Activated CD4-positive, alpha-beta memory T cell treated with anti-CD3 and anti-CD28 coated beads for 36 hours (primary cell): Measurements from ENCODE around the gene ARL4D. TPM values are rescaled to one million over a fixed set of nuclear protein-coding genes. Genes with fewer than 3 reads are reported as not detected.

ENCODE experiments used
- CTCF ChIA-PET: fragments of 350-600 bp; sonication (Branson Sonifier 250); formaldehyde crosslinking; loops from one replicate; lab custom pipeline; 2021; ENCODE audit warnings: antibody characterized with exemption, inconsistent platforms; lab: Charles Lee
- POLR2A ChIA-PET: fragments of 350-600 bp; sonication (Branson Sonifier 250); formaldehyde crosslinking; loops from one replicate; lab custom pipeline; 2021; ENCODE audit warnings: antibody characterized with exemption; lab: Charles Lee
- DNase-seq: peaks from one replicate; pipeline ENCODE4 v3.0.0-alpha.2; 2020
- H3K27ac Mint-ChIP-seq: one replicate; pipeline ENCODE4 v1.8.0; 2021; ENCODE audit warnings: mixed read lengths
- H3K27me3 Mint-ChIP-seq: one replicate; pipeline ENCODE4 v1.8.0; 2021; ENCODE audit warnings: mixed read lengths
- H3K36me3 Mint-ChIP-seq: one replicate; pipeline ENCODE4 v1.8.0; 2021; ENCODE audit warnings: mixed read lengths
- H3K4me1 Mint-ChIP-seq: one replicate; pipeline ENCODE4 v1.8.0; 2021; ENCODE audit warnings: low read depth, mixed read lengths
- H3K4me3 Mint-ChIP-seq: one replicate; pipeline ENCODE4 v1.8.0; 2021; ENCODE audit warnings: mild to moderate bottlenecking, mixed read lengths
- H3K9me3 Mint-ChIP-seq: one replicate; pipeline ENCODE4 v1.8.0; 2021; ENCODE audit warnings: mixed read lengths
- intact Hi-C: fragments of 100-400 bp; cut with micrococcal nuclease; formaldehyde crosslinking; loops from one replicate; pipeline ENCODE4 v1.15.1; 2023
- total RNA-seq, 2 experiments: library from RNA; stranded (reverse); gene quantifications; one replicate each; pipeline ENCODE4 v1.2.3, GENCODE V29; 2021

The ARL4D gene
- total RNA-seq, 2 experiments from 2014 or later = 2.3 TPM

DNA sequence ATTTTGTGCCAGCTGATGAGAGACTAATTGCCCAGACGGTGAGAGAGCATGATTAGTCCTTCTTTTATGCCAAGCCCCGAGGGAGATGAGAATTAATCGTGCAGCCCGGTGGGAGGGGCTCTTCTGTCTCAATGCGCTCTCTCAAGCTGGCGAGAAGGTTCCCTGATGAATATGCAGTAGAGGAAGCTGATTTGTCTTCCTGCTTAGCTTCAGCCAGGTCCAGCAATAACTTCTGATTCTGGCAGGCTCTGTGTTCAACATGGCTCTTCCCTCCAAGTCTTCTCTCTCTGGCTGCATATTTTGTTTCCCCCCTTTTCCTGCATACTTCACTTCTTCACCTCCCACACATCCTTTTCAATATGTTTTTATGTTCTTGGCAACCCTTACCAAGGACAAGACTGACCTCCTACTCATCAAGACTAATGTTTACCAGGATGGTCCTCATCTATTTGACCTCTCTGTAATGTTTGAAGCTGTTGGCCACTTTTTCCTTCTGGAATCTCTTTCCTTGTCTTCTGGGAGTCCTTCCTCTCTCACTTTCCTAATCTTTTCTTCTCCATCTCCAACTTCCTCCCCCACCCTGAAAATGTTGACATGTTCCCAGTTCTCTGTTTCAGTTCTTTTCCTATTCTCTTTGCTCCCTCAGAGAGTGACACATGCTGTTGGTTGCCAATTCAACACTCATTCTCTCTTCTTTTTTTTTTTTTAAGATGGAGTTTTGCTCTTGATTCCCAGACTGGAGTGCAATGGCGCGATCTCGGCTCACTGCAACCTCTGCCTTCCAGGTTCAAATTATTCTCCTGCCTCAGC lies 33.1 kb downstream of the ARL4D start:
- POLR2A ChIA-PET = no interaction called here
- CTCF ChIA-PET = interaction anchor here (0.9 kb wide), 1 partner anchor 10 kb away, joined by 3 read pairs; no protein-coding TSS in a partner anchor

DNA sequence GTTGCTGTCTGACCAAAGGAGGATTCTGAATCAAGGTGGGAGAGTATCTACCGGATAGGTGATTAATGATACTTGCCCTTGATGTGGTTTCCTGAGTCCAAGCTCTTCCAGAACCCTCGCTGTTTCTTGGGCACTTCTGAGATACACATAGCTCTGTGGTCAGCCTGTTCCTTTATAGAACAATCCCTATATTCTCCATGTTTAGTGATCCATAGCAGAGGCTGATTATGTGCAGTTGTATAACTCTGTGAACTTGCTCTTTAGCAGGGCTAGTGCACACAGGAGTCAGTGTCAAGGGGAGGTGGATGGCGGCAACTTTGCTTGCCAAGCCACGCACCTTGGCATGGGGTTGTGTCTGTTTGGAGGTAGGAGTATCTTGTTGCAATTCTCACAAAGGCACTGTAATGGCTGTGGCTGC lies 36.1 kb downstream of the ARL4D start:
- H3K27ac Mint-ChIP-seq = no peak overlapping the region

More for the DNA sequence above, 33.1 kb downstream of the ARL4D start:
- Mint-ChIP-seq H3K27me3 (peaks cover 17% of the 10 kb centered on the region), H3K9me3 (no peaks in the 10 kb centered on the region), H3K4me1 (no peaks in the 10 kb centered on the region), H3K36me3 (no peaks in the 10 kb centered on the region), H3K27ac (no peak overlapping the region), H3K4me3 (no peak overlapping the region)
- intact Hi-C loops = no loop called here
- DNase-seq = no peak

DNA sequence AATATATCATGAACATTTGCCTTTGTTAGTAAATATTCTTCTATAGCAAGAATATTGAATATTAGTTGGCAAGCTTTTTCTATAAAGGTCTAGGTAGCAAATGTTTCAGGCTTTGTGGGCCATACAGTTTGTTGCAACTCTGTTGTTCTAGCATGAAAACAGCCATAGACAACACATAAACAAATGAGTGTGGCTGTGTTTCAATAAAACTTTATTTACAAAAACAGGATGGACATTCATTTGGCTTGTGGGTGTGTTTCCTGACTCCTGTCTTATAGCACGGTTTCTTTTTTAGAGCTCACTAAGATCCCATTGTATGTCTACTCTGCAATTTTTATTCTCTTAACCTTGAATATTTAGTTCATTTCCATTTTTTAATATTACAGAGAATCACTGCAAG lies 39.0 kb downstream of the ARL4D start:
- POLR2A ChIA-PET = no interaction called here
- H3K27me3 Mint-ChIP-seq = peaks cover 14% of the 10 kb centered on the region
- no peaks in the 10 kb centered on the region for H3K9me3 Mint-ChIP-seq
- CTCF ChIA-PET = interaction anchor here (0.6 to 1.2 kb wide), 2 partner anchors 43 to 120 kb away, joined by 3 read pairs; no protein-coding TSS in a partner anchor
- H3K4me3 Mint-ChIP-seq = no peak overlapping the region
- no peaks in the 10 kb centered on the region for H3K36me3 Mint-ChIP-seq
- H3K27ac Mint-ChIP-seq = no peak overlapping the region
- no peak for DNase-seq
- intact Hi-C loops = no loop called here
- H3K4me1 Mint-ChIP-seq = no peaks in the 10 kb centered on the region

More for the DNA sequence above, 36.1 kb downstream of the ARL4D start:
- Mint-ChIP-seq H3K4me1 (no peaks in the 10 kb centered on the region), H3K36me3 (no peaks in the 10 kb centered on the region), H3K27me3 (peaks cover 15% of the 10 kb centered on the region), H3K4me3 (no peak overlapping the region), H3K9me3 (no peaks in the 10 kb centered on the region)
- DNase-seq = no peak
- ChIA-PET POLR2A (no interaction called here), CTCF (no interaction called here)
- intact Hi-C loops = no loop called here

DNA sequence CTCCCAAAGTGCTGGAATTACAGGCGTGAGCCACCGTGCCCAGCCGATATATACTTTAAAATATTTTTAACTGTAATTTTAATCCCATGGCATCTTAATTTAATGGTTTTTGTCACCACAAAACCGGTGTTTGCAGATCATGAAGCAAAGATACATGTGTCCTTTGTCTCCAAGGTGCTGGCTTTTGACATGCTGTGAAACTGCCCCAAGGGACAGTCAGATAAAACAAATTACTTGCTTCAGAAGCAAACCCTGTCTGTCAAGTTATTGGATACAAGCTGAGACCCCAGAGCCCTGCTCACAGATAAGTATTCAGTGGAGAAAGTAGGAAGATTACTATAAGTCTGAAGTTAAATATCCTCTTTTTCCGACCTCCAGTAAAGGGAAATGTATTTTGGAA lies 39.8 kb downstream of the ARL4D start:
- intact Hi-C loops = no loop called here
- no peaks in the 10 kb centered on the region for H3K36me3 Mint-ChIP-seq
- no peaks in the 10 kb centered on the region for H3K9me3 Mint-ChIP-seq
- POLR2A ChIA-PET = no interaction called here
- peaks cover 9% of the 10 kb centered on the region for H3K27me3 Mint-ChIP-seq
- H3K4me3 Mint-ChIP-seq = no peak overlapping the region
- DNase-seq = no peak
- no peaks in the 10 kb centered on the region for H3K4me1 Mint-ChIP-seq
- H3K27ac Mint-ChIP-seq = no peak overlapping the region
- CTCF ChIA-PET = interaction anchor here (1.8 kb wide), 1 partner anchor 45 kb away, joined by 4 read pairs; the partner anchor contains the start of gene DHX8

DNA sequence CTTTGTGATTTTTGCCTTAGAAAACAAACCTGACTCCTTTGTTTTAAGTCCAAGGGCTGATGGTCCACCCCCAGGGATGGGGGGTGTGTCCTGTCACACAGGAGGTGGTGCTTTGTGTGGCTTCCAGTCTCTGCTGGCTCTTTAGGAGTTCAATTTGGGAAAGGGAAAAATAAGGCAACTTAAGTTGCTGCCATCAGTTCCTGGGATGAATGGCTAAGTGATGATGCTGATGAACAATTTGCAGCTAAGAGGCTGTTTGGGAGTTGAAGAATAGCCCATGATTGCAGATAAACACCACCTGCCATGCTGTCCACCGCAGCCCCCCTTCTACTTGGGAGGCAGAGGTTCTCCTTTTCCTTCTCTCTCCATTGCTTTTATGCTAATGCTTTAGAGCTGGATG lies 40.2 kb downstream of the ARL4D start:
- POLR2A ChIA-PET = no interaction called here
- Mint-ChIP-seq H3K4me1 (no peaks in the 10 kb centered on the region), H3K4me3 (no peak overlapping the region), H3K36me3 (no peaks in the 10 kb centered on the region), H3K9me3 (no peaks in the 10 kb centered on the region), H3K27ac (no peak overlapping the region), H3K27me3 (peaks cover 6% of the 10 kb centered on the region)
- CTCF ChIA-PET = interaction anchor here (1.8 kb wide), 1 partner anchor 45 kb away, joined by 4 read pairs; the partner anchor contains the start of gene DHX8
- no peak for DNase-seq
- intact Hi-C loops = no loop called here

DNA sequence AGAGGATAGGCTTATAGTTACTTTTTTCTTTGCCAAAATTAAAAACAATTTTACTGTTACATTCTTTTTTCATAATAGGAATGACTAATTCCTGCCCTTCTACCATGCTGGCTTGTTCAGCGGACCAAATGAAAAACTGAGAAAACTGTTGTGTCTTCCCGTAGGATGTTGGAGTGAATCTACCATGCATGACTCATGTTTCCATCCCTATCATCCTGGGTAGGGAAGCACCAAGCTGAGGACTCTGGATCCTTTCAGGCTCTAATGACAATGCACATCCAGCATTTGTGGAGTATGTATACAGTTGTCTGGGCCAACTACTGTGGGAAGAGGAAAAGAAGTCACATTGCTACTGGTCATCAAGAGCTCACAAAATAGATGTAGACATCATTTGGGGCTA lies 43.9 kb downstream of the ARL4D start:
- intact Hi-C loops = no loop called here
- Mint-ChIP-seq H3K36me3 (no peaks in the 10 kb centered on the region), H3K27me3 (peaks cover 1% of the 10 kb centered on the region), H3K9me3 (no peaks in the 10 kb centered on the region), H3K4me3 (no peak overlapping the region), H3K27ac (no peak overlapping the region), H3K4me1 (no peaks in the 10 kb centered on the region)
- POLR2A ChIA-PET = no interaction called here
- no peak for DNase-seq
- CTCF ChIA-PET = interaction anchor here (1.0 to 1.4 kb wide), 2 partner anchors 49 to 108 kb away, joined by 3 read pairs; no protein-coding TSS in a partner anchor

DNA sequence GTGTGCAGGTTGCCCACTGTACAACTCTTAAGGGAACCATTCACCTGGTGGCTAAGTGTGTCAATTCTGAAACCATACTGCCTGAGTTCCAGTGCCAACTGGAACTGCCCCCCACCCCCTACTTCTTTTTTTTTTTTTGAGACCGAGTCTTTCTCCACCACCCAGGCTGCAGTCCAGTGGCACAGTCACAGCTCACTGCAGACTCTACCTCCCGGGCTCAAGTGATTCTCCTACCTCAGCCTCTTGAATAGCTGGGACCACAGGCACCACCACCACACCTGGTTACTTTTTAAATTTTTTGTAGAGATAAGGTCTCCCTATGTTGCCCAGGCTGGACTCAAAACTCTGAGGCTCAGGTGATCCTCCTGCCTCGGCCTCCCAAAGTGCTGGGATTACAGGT lies 44.6 kb downstream of the ARL4D start:
- H3K36me3 Mint-ChIP-seq = no peaks in the 10 kb centered on the region
- CTCF ChIA-PET = interaction anchor here (1.0 to 1.4 kb wide), 2 partner anchors 49 to 109 kb away, joined by 3 read pairs; no protein-coding TSS in a partner anchor

DNA sequence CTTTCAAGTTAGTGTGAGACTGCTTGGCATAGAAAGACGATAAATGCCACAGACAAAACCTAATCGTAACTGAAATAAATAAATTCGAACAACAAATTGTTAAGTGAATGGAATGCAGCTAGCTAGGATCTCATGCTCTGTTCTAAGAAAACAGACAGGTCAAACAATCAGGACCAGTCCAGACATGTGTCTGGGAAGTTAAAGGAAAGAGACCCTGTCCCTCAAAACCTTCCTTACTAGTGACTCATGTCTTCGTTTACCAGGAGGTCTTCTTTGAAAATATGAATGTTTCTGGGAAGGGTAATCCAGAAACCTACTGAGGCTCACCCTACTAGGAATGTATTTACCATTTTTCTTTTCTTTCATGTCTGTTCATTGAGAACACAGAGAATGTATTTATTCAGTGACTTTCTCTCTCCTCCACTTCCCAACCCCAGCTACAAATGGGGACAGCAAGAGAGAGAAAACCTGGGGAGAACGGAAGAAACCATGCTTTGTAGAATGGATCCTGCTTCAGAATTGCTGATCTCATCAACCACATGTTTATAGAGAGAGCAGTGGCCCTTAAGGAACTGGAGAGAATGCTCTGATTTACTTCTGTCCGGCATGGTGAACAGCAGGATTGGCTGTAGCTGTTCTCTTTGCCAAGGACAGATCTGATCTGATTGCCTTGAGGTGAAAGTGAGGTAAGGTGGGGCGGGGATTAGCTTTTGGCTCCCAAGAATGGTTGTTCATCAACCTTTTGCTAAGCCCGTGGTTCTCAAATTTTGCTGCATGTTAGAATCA lies 45.6 kb downstream of the ARL4D start:
- ChIA-PET CTCF (no interaction called here), POLR2A (no interaction called here)
- Mint-ChIP-seq H3K36me3 (no peaks in the 10 kb centered on the region), H3K4me1 (no peaks in the 10 kb centered on the region), H3K27me3 (peaks cover 3% of the 10 kb centered on the region), H3K4me3 (no peak overlapping the region), H3K27ac (no peak overlapping the region), H3K9me3 (no peaks in the 10 kb centered on the region)
- intact Hi-C loops = no loop called here
- no peak for DNase-seq

More for the DNA sequence above, 44.6 kb downstream of the ARL4D start:
- H3K27me3 Mint-ChIP-seq = peaks cover 1% of the 10 kb centered on the region
- H3K4me3 Mint-ChIP-seq = no peak overlapping the region
- DNase-seq = no peak
- POLR2A ChIA-PET = no interaction called here
- H3K27ac Mint-ChIP-seq = no peak overlapping the region
- no peaks in the 10 kb centered on the region for H3K4me1 Mint-ChIP-seq
- H3K9me3 Mint-ChIP-seq = no peaks in the 10 kb centered on the region
- intact Hi-C loops = no loop called here

DNA sequence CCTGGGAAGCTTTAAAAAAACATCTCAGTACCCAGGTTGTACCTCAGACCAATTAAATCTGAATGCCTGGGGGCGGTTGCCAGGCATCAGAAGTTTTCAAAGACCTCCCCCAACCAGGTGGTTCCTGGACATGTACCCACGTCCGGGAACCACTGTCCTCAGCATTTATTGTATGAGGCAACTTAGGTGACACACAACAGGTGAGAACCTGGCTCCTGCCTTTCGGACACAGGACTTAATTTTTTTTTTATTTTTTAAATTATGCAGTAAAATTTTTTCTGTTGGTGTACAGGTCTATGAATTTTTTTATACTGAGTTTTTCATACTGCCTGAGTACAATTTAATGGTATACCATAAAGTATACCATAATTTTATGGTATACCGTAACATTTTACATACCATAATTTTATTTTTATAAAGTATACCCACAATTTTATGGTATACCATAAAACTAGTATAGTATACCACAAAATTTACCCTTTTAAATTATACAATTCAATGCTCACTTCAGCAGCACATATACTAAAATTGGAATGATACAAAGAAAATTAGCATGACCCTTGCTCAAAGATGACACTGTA lies 46.3 kb downstream of the ARL4D start:
- intact Hi-C loops = no loop called here
- H3K9me3 Mint-ChIP-seq = no peaks in the 10 kb centered on the region
- no peaks in the 10 kb centered on the region for H3K4me1 Mint-ChIP-seq
- H3K27me3 Mint-ChIP-seq = peaks cover 3% of the 10 kb centered on the region
- no peak overlapping the region for H3K27ac Mint-ChIP-seq
- ChIA-PET CTCF (no interaction called here), POLR2A (no interaction called here)
- H3K4me3 Mint-ChIP-seq = no peak overlapping the region
- H3K36me3 Mint-ChIP-seq = no peaks in the 10 kb centered on the region
- no peak for DNase-seq

DNA sequence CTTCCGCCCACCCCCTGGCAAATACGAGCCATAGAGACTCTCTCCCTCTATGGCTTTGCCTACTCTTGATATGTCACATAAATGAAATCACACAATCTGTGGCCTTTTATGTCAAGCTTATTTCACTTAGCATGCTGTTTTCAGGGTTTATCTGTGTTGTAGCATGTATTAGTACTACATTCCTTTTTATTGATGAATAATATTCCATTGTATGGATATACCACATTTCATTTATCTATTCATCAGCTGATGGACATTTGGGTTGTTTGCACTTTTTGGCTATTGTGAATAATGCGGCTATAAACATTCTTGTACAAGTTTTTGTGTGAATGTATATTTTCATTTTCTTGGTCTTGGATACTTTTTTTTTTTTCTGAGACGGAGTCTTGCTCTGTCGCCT lies 48.0 kb downstream of the ARL4D start:
- POLR2A ChIA-PET = interaction anchor here (0.6 kb wide), 1 partner anchor 10 kb away, joined by 4 read pairs; no protein-coding TSS in a partner anchor
- H3K27ac Mint-ChIP-seq = no peak overlapping the region
- no peak overlapping the region for H3K4me3 Mint-ChIP-seq
- intact Hi-C loops = no loop called here
- no peaks in the 10 kb centered on the region for H3K36me3 Mint-ChIP-seq
- DNase-seq = no peak
- no peaks in the 10 kb centered on the region for H3K9me3 Mint-ChIP-seq
- CTCF ChIA-PET = interaction anchor here (0.7 to 1.3 kb wide), 3 partner anchors 37 to 857 kb away, joined by 3 to 4 read pairs (median 3); partner anchors contain the start of gene DHX8
- no peaks in the 10 kb centered on the region for H3K4me1 Mint-ChIP-seq
- peaks cover 3% of the 10 kb centered on the region for H3K27me3 Mint-ChIP-seq

DNA sequence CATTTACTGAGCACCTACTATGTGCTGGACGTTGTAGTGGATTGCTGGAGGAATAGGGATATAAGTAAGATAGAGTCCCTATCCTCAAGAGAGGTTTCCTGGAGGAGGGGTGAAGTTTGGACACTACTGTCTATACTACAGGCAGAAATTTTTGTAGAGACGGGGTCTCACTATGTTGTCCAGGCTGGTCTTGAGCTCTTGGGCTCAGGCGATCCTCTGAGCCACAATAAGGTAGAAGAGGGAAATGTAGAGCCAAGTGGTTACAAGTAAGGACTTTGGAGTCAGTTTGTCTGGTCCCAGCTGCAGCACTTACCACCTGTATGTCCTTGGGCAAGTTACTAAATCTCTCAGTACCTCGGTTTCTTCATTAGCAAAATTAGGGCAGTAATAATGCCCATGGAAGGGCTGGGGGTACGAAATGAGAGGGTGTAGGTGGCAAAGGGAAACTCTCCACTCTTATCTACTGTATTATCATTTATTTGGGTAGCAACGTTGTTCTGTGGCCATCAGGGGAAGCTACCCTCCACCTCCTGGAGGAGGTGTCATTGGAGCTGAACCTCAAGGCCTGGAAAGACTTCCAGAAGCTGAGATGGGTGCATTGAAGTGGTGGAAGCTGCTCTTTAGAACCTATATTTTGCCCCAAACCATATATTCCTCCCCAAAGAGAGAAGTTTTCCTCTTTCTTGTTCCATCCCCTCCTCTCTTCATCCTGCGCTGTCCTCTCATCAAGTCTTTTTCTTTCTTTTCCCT lies 50.1 kb downstream of the ARL4D start:
- intact Hi-C loops = no loop called here
- H3K27ac Mint-ChIP-seq = no peak overlapping the region
- no peak for DNase-seq
- no peaks in the 10 kb centered on the region for H3K9me3 Mint-ChIP-seq
- H3K4me3 Mint-ChIP-seq = no peak overlapping the region
- no peaks in the 10 kb centered on the region for H3K36me3 Mint-ChIP-seq
- H3K4me1 Mint-ChIP-seq = no peaks in the 10 kb centered on the region
- H3K27me3 Mint-ChIP-seq = peaks cover 8% of the 10 kb centered on the region
- POLR2A ChIA-PET = no interaction called here
- CTCF ChIA-PET = no interaction called here
